ENCODE data around the gene SLC1A7.

SLC1A7 gene

GRCh38 chr1:53115403-53116306 is 26.8 kb downstream of the SLC1A7 start:
- no peak overlapping the region for H3K9ac ChIP-seq (ENCODE audit: low read depth, low read length)
- no peak overlapping the region for H3K4me3 ChIP-seq (ENCODE audit: low read length)
- no peaks in the 10 kb centered on the region for H3K36me3 ChIP-seq (ENCODE audit: insufficient read depth, low read length)
- peaks cover 19% of the 10 kb centered on the region; the same call in 1 of the 2 replicates for H3K4me1 ChIP-seq (ENCODE audit: insufficient read depth, low read length)
- no peaks in the 10 kb centered on the region; the same call in 1 of the 2 replicates for H3K27me3 ChIP-seq (ENCODE audit: insufficient read depth, low read length)
- H3K27ac ChIP-seq (ENCODE audit: low read depth, low read length): no peak overlapping the region
- peaks cover 3% of the 10 kb centered on the region; the same call in 1 of the 2 replicates for H3K9me3 ChIP-seq (ENCODE audit: insufficient read depth, low read depth, low read length)
- WGBS: 44% methylated on average over 20 of the region's 20 CpGs

- no peaks in the 10 kb centered on the region; the same call in 1 of the 2 replicates for H3K27me3 ChIP-seq (ENCODE audit: insufficient read depth, low read length)
- WGBS: 91% methylated on average over 24 of the region's 24 CpGs
- H3K4me3 ChIP-seq (ENCODE audit: low read length): no peak overlapping the region
- peaks cover 3% of the 10 kb centered on the region; the same call in 1 of the 2 replicates for H3K9me3 ChIP-seq (ENCODE audit: insufficient read depth, low read depth, low read length)
- no peaks in the 10 kb centered on the region for H3K36me3 ChIP-seq (ENCODE audit: insufficient read depth, low read length)
- no peak overlapping the region for H3K27ac ChIP-seq (ENCODE audit: low read depth, low read length)
- peaks cover 19% of the 10 kb centered on the region; the same call in 1 of the 2 replicates for H3K4me1 ChIP-seq (ENCODE audit: insufficient read depth, low read length)
- no peak overlapping the region for H3K9ac ChIP-seq (ENCODE audit: low read depth, low read length)
These were observed 27.6 kb downstream of the SLC1A7 start for GRCh38 chr1:53114581-53115400.

- peaks cover 19% of the 10 kb centered on the region; the same call in 1 of the 2 replicates for H3K4me1 ChIP-seq (ENCODE audit: insufficient read depth, low read length)
- H3K36me3 ChIP-seq (ENCODE audit: insufficient read depth, low read length): no peaks in the 10 kb centered on the region
- H3K9ac ChIP-seq (ENCODE audit: low read depth, low read length): no peak overlapping the region
- 92% methylated on average over 6 of the region's 6 CpGs for WGBS
- no peak overlapping the region for H3K4me3 ChIP-seq (ENCODE audit: low read length)
- H3K27ac ChIP-seq (ENCODE audit: low read depth, low read length): no peak overlapping the region
- H3K27me3 ChIP-seq (ENCODE audit: insufficient read depth, low read length): no peaks in the 10 kb centered on the region; the same call in 1 of the 2 replicates
- peaks cover 3% of the 10 kb centered on the region; the same call in 1 of the 2 replicates for H3K9me3 ChIP-seq (ENCODE audit: insufficient read depth, low read depth, low read length)
These were observed 28.3 kb downstream of the SLC1A7 start for GRCh38 chr1:53114090-53114489.

- Histone ChIP-seq H3K36me3 (ENCODE audit: insufficient read depth, low read length) (no peaks in the 10 kb centered on the region), H3K9ac (ENCODE audit: low read depth, low read length) (no peak overlapping the region), H3K27ac (ENCODE audit: low read depth, low read length) (no peak overlapping the region), H3K4me1 (ENCODE audit: insufficient read depth, low read length) (peaks cover 19% of the 10 kb centered on the region; the same call in 1 of the 2 replicates), H3K4me3 (ENCODE audit: low read length) (no peak overlapping the region), H3K9me3 (ENCODE audit: insufficient read depth, low read depth, low read length) (peaks cover 3% of the 10 kb centered on the region; the same call in 1 of the 2 replicates), H3K27me3 (ENCODE audit: insufficient read depth, low read length) (no peaks in the 10 kb centered on the region; the same call in 1 of the 2 replicates)
- WGBS: 78% methylated on average over 4 of the region's 4 CpGs
These were observed 29.6 kb downstream of the SLC1A7 start for GRCh38 chr1:53112861-53113260.

- WGBS: 86% methylated on average over 2 of the region's 2 CpGs
- peaks cover 19% of the 10 kb centered on the region; the same call in 1 of the 2 replicates for H3K4me1 ChIP-seq (ENCODE audit: insufficient read depth, low read length)
These were observed 30.1 kb downstream of the SLC1A7 start for GRCh38 chr1:53112271-53112774.

GRCh38 chr1:53111693-53112092 is 30.7 kb downstream of the SLC1A7 start:
- no peak overlapping the region for H3K9ac ChIP-seq (ENCODE audit: low read depth, low read length)

More at GRCh38 chr1:53112271-53112774, 30.1 kb downstream of the SLC1A7 start:
- Histone ChIP-seq H3K9me3 (ENCODE audit: insufficient read depth, low read depth, low read length) (peaks cover 3% of the 10 kb centered on the region; the same call in 1 of the 2 replicates), H3K27me3 (ENCODE audit: insufficient read depth, low read length) (no peaks in the 10 kb centered on the region; the same call in 1 of the 2 replicates), H3K36me3 (ENCODE audit: insufficient read depth, low read length) (no peaks in the 10 kb centered on the region), H3K4me3 (ENCODE audit: low read length) (no peak overlapping the region), H3K9ac (ENCODE audit: low read depth, low read length) (no peak overlapping the region), H3K27ac (ENCODE audit: low read depth, low read length) (no peak overlapping the region)

GRCh38 chr1:53111073-53111556 is 31.3 kb downstream of the SLC1A7 start:
- peaks cover 3% of the 10 kb centered on the region; the same call in 1 of the 2 replicates for H3K9me3 ChIP-seq (ENCODE audit: insufficient read depth, low read depth, low read length)
- peaks cover 13% of the 10 kb centered on the region; the same call in 1 of the 2 replicates for H3K4me1 ChIP-seq (ENCODE audit: insufficient read depth, low read length)
- H3K4me3 ChIP-seq (ENCODE audit: low read length): no peak overlapping the region
- 80% methylated on average over 10 of the region's 10 CpGs for WGBS
- no peaks in the 10 kb centered on the region for H3K27me3 ChIP-seq (ENCODE audit: insufficient read depth, low read length)
- H3K9ac ChIP-seq (ENCODE audit: low read depth, low read length): no peak overlapping the region
- H3K36me3 ChIP-seq (ENCODE audit: insufficient read depth, low read length): no peaks in the 10 kb centered on the region
- no peak overlapping the region for H3K27ac ChIP-seq (ENCODE audit: low read depth, low read length)

More at GRCh38 chr1:53111693-53112092, 30.7 kb downstream of the SLC1A7 start:
- peaks cover 18% of the 10 kb centered on the region; the same call in 1 of the 2 replicates for H3K4me1 ChIP-seq (ENCODE audit: insufficient read depth, low read length)
- no peaks in the 10 kb centered on the region for H3K27me3 ChIP-seq (ENCODE audit: insufficient read depth, low read length)
- H3K9me3 ChIP-seq (ENCODE audit: insufficient read depth, low read depth, low read length): peaks cover 3% of the 10 kb centered on the region; the same call in 1 of the 2 replicates
- WGBS: 78% methylated on average over 5 of the region's 5 CpGs
- no peaks in the 10 kb centered on the region for H3K36me3 ChIP-seq (ENCODE audit: insufficient read depth, low read length)
- no peak overlapping the region for H3K4me3 ChIP-seq (ENCODE audit: low read length)
- no peak overlapping the region for H3K27ac ChIP-seq (ENCODE audit: low read depth, low read length)

- Histone ChIP-seq H3K4me1 (ENCODE audit: insufficient read depth, low read length) (peaks cover 7% of the 10 kb centered on the region; the same call in 1 of the 2 replicates), H3K27ac (ENCODE audit: low read depth, low read length) (no peak overlapping the region), H3K36me3 (ENCODE audit: insufficient read depth, low read length) (no peaks in the 10 kb centered on the region), H3K4me3 (ENCODE audit: low read length) (no peak overlapping the region), H3K9me3 (ENCODE audit: insufficient read depth, low read depth, low read length) (peaks cover 3% of the 10 kb centered on the region; the same call in 1 of the 2 replicates), H3K27me3 (ENCODE audit: insufficient read depth, low read length) (no peaks in the 10 kb centered on the region), H3K9ac (ENCODE audit: low read depth, low read length) (no peak overlapping the region)
- WGBS: 85% methylated on average over 18 of the region's 18 CpGs
These were observed 31.9 kb downstream of the SLC1A7 start for GRCh38 chr1:53110370-53111072.

GRCh38 chr1:53108646-53109580 is 33.5 kb downstream of the SLC1A7 start:
- H3K4me3 ChIP-seq (ENCODE audit: low read length): no peak overlapping the region
- peaks cover 3% of the 10 kb centered on the region; the same call in 1 of the 2 replicates for H3K9me3 ChIP-seq (ENCODE audit: insufficient read depth, low read depth, low read length)
- no peaks in the 10 kb centered on the region for H3K27me3 ChIP-seq (ENCODE audit: insufficient read depth, low read length)
- no peaks in the 10 kb centered on the region for H3K36me3 ChIP-seq (ENCODE audit: insufficient read depth, low read length)
- H3K27ac ChIP-seq (ENCODE audit: low read depth, low read length): no peak overlapping the region
- 88% methylated on average over 14 of the region's 14 CpGs for WGBS
- H3K4me1 ChIP-seq (ENCODE audit: insufficient read depth, low read length): peaks cover 3% of the 10 kb centered on the region; the same call in 1 of the 2 replicates
- H3K9ac ChIP-seq (ENCODE audit: low read depth, low read length): no peak overlapping the region

Data from HUES64 (cell line).